WERI-Rb-1 (cell line): ENCODE data around the gene DICER1.

Experiments used
- DNase-seq: peaks from one replicate; pipeline ENCODE4 v3.0.0-alpha.2; 2020
- H3K27ac ChIP-seq: fragments of 250-450 bp; sonication (Bioruptor Pico); 2 replicates; pipeline ENCODE4 v1.5.1; 2020; ENCODE audit warnings: mild to moderate bottlenecking, moderate library complexity
- H3K27me3 ChIP-seq: fragments of 250-450 bp; sonication (Bioruptor Pico); 2 replicates; pipeline ENCODE4 v1.5.1; 2021; ENCODE audit warnings: mild to moderate bottlenecking, low read depth, moderate library complexity; ENCODE audit not compliant: insufficient read depth, severe bottlenecking
- H3K36me3 ChIP-seq: fragments of 250-450 bp; sonication (Bioruptor Pico); 2 replicates; pipeline ENCODE4 v1.5.1; 2020; ENCODE audit warnings: mild to moderate bottlenecking, moderate library complexity
- H3K4me3 ChIP-seq: 2 replicates; pipeline ENCODE4 v1.5.1; 2011; ENCODE audit warnings: low read depth, mild to moderate bottlenecking, control low read depth, low read length
- H3K9me3 ChIP-seq: fragments of 250-450 bp; sonication (Bioruptor Pico); 2 replicates; pipeline ENCODE4 v1.5.1; 2021; ENCODE audit warnings: mild to moderate bottlenecking, moderate library complexity; ENCODE audit not compliant: severe bottlenecking
- TF ChIP-seq, protein P1 (sequence below): IDR thresholded peaks from 2 replicates; pipeline ENCODE4 v1.5.1; 2011; ENCODE audit warnings: low read depth, mild to moderate bottlenecking, control low read depth, inconsistent platforms, low read length

The DICER1 gene

DNA sequence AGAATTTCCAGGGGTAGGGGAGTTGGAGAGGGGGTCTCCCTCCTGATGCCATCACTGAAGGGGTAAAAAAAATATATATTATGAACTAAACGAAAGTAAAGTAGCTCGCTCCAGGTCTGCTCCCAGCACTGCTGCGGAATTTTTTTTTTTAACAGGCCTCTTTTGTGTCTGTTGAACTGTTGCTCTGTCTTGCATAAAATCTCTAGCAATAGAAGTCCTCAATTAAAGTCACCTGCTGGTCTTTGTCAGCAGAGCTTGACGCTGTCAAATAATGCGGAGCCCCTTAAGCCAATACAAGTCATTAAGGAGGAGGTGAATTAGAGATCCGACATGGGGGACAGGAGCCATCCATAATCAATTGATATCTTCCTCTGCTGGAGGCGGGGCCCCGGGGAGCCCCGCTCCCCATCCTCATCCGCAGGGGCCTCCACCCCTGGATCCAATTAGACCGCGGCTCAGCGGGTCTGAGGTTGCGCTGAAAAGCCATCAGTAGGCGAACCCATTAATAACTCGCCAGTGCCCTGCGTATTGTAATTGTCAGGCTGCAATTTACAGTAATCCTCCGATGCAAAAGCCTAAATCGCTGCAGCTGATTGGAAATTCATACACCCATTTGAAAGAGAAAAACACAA lies 85.6 kb downstream of the DICER1 start:
- TF ChIP-seq, protein P1, sequence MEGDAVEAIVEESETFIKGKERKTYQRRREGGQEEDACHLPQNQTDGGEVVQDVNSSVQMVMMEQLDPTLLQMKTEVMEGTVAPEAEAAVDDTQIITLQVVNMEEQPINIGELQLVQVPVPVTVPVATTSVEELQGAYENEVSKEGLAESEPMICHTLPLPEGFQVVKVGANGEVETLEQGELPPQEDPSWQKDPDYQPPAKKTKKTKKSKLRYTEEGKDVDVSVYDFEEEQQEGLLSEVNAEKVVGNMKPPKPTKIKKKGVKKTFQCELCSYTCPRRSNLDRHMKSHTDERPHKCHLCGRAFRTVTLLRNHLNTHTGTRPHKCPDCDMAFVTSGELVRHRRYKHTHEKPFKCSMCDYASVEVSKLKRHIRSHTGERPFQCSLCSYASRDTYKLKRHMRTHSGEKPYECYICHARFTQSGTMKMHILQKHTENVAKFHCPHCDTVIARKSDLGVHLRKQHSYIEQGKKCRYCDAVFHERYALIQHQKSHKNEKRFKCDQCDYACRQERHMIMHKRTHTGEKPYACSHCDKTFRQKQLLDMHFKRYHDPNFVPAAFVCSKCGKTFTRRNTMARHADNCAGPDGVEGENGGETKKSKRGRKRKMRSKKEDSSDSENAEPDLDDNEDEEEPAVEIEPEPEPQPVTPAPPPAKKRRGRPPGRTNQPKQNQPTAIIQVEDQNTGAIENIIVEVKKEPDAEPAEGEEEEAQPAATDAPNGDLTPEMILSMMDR, result no peak
- DNase-seq, result no peak
- H3K27ac ChIP-seq, result no peak overlapping the region
- H3K4me3 ChIP-seq, result no peak overlapping the region
- no peaks in the 10 kb centered on the region for H3K36me3 ChIP-seq
- no peaks in the 10 kb centered on the region for H3K27me3 ChIP-seq
- H3K9me3 ChIP-seq, result no peaks in the 10 kb centered on the region

GRCh38 chr14:95070748-95071435 lies 86.4 kb downstream of the DICER1 start:
- Histone ChIP-seq H3K4me3 (no peak overlapping the region), H3K27me3 (no peaks in the 10 kb centered on the region), H3K9me3 (no peaks in the 10 kb centered on the region), H3K36me3 (no peaks in the 10 kb centered on the region), H3K27ac (no peak overlapping the region)
- TF ChIP-seq, protein P1, result no peak
- DNase-seq, result no peak

DNA sequence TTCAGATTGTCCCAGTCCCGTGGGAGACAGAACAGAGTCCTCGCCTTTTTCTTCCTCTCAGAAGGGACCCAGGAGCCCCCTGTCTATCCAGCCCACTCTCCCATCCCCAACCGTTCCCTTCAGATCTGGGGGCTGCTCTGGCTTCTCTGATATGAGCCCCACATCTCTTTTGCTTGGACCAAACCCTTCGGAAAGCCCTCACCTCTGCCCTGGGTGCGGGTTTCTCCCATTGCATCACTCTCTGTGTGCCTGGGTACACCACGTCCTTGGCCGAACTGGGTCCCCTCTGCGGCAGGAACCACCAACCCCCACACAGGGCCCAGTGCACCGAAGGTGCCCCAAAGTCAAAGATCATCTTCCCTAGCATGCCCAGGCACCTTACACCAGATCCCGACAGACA lies 87.8 kb downstream of the DICER1 start:
- no peak for DNase-seq
- H3K27ac ChIP-seq, result no peak overlapping the region
- H3K27me3 ChIP-seq, result no peaks in the 10 kb centered on the region
- TF ChIP-seq, protein P1, result no peak
- no peaks in the 10 kb centered on the region for H3K36me3 ChIP-seq
- no peaks in the 10 kb centered on the region for H3K9me3 ChIP-seq
- H3K4me3 ChIP-seq, result no peak overlapping the region

- Histone ChIP-seq H3K9me3 (no peaks in the 10 kb centered on the region), H3K27me3 (no peaks in the 10 kb centered on the region), H3K36me3 (no peaks in the 10 kb centered on the region), H3K27ac (no peak overlapping the region), H3K4me3 (no peak overlapping the region)
- TF ChIP-seq, protein P1, result no peak
- no peak for DNase-seq
Measured at GRCh38 chr14:95069018-95069417, 88.3 kb downstream of the DICER1 start.

DNA sequence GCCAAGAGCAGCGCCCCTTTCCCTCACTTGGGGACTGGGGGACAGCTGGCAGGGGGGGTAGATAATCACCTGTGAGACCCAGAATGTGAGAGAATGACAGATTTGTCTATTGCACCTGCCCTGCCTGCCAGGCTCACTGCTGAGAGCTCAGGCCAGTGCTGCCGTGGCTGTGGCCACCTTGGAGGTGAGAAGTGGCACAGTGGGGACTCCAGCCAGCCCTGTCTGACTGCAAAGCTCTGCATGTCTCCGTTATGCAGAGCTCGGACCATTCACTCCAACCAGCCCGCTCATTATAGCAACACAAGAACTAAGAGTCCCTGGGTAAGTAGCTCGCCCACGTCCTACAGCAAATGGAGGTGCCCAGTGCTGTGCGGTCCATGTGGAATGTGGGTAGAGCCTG lies 88.8 kb downstream of the DICER1 start:
- Histone ChIP-seq H3K36me3 (no peaks in the 10 kb centered on the region), H3K9me3 (no peaks in the 10 kb centered on the region), H3K27ac (no peak overlapping the region), H3K27me3 (no peaks in the 10 kb centered on the region), H3K4me3 (no peak overlapping the region)
- TF ChIP-seq, protein P1, result no peak
- DNase-seq, result no peak
